ENCODE measurements around the gene C16orf78.

The C16orf78 gene, protein sequence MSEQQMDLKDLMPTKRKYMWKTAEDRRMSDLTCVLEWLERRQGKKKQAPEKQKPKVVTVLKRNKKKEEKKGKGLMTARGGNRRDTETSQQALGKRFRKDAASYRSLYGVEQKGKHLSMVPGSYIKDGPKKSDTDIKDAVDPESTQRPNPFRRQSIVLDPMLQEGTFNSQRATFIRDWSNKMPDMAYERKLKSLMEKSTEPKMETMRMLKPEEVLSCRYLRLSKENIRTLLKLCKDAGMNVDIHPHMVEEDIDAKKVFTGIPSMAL

DNA sequence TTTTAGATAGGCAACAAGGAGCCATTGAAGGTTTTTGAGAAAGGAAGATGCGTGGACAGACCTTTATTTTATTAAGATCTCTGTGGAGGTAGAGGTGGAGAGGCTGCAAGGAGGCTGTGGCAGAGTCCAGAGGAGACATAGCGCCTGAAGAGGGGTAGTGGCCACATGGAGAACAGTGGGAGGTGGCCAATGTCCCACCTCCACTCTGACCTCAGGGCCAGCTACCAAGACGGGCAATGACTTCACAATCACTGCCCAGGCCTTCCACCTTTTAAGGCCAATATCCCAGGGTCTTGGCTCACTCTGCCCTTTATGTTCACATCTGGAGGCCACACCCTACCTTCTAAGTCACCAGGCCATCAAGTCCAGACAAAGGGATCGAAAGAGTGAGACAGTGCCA lies at the start of gene C16orf78:
TSS of gene C16orf78 (plus strand) at position 301 of the 400 bp plus-strand sequence. CDS start 136 bp downstream, outside the sequence.
- H3K9me3 ChIP-seq (ENCODE audit: control insufficient read depth, insufficient read depth, low read length) = no peaks in the 10 kb centered on the region
- H3K9ac ChIP-seq (ENCODE audit: low read depth, low read length) = no peak within 1 kb of the TSS
- H3K4me1 ChIP-seq (ENCODE audit: control insufficient read depth, insufficient read depth, low read length) = peaks cover 9% of the 10 kb centered on the region
- H3K4me3 ChIP-seq (ENCODE audit: low read depth, low read length) = no peak within 1 kb of the TSS
- peaks cover 12% of the 10 kb centered on the region for H3K27me3 ChIP-seq (ENCODE audit: control insufficient read depth, insufficient read depth, low read length)
- no peaks in the 10 kb centered on the region for H3K36me3 ChIP-seq (ENCODE audit: control insufficient read depth, insufficient read depth, low read length)

DNA sequence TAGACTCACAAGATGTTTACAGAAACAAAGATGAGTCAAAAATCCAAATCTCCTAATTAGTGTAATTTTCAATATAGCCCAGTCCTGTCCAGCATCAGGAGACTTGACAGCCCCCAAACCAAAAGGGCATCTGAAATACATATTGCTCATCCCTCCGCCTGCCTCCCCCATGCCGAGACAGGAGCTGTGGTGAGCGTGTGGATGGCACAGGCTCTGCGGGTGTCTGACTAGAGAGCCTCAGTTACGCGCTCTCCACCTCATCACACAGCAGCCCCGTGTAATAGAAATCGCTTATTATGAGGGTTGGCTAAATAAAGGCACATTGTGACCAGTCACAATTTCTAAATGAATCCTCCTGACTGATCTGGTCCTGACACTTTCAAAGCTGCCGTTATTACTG lies 48.9 kb upstream of the C16orf78 start:
- Histone ChIP-seq H3K9ac (ENCODE audit: low read depth, low read length) (no peak overlapping the region), H3K4me3 (ENCODE audit: low read depth, low read length) (no peak overlapping the region), H3K4me1 (ENCODE audit: control insufficient read depth, insufficient read depth, low read length) (no peaks in the 10 kb centered on the region), H3K9me3 (ENCODE audit: control insufficient read depth, insufficient read depth, low read length) (no peaks in the 10 kb centered on the region), H3K27me3 (ENCODE audit: control insufficient read depth, insufficient read depth, low read length) (no peaks in the 10 kb centered on the region), H3K36me3 (ENCODE audit: control insufficient read depth, insufficient read depth, low read length) (no peaks in the 10 kb centered on the region)

DNA sequence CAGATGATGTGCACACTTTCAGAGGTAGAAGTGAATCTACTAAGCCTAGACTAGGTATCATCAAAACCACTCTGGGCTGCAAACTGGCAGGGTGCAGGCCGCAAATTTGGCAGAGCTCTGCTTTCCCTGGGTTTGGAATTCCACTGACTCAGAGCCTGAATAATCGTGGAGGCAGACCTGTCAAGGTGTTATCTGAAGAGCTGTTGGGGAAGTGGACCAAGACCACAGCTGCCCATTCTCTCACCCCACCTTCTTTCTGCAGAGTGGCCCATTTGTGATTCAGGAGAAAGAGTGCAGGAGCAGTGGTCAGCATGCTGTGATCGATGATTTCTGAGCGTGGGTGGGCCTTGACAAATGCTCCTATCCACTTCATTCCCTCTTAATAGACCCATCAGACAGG lies 46.1 kb upstream of the C16orf78 start:
- Histone ChIP-seq H3K9ac (ENCODE audit: low read depth, low read length) (no peak overlapping the region), H3K27me3 (ENCODE audit: control insufficient read depth, insufficient read depth, low read length) (no peaks in the 10 kb centered on the region), H3K9me3 (ENCODE audit: control insufficient read depth, insufficient read depth, low read length) (no peaks in the 10 kb centered on the region), H3K4me1 (ENCODE audit: control insufficient read depth, insufficient read depth, low read length) (no peaks in the 10 kb centered on the region), H3K36me3 (ENCODE audit: control insufficient read depth, insufficient read depth, low read length) (no peaks in the 10 kb centered on the region), H3K4me3 (ENCODE audit: low read depth, low read length) (no peak overlapping the region)

DNA sequence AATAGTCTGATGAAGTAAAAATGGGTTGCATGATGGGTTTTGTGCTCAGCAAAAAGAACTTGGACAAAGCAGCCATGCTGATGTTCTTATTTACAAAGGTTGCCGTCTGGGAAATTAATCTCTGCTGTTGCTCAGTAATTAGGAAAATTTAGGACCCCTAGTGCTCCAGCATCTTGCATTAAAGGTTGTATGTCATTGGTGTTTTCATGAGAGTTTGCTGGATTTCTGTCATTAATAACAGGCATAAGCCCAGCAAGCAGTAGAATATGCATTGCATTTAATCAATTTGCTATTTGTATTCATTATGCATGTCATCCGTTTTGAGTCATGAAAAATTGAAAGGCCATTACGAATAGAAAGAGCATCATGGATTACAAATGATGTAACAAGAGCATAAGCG lies 45.3 kb upstream of the C16orf78 start:
- Histone ChIP-seq H3K36me3 (ENCODE audit: control insufficient read depth, insufficient read depth, low read length) (no peaks in the 10 kb centered on the region), H3K9me3 (ENCODE audit: control insufficient read depth, insufficient read depth, low read length) (no peaks in the 10 kb centered on the region), H3K27me3 (ENCODE audit: control insufficient read depth, insufficient read depth, low read length) (no peaks in the 10 kb centered on the region), H3K9ac (ENCODE audit: low read depth, low read length) (no peak overlapping the region), H3K4me1 (ENCODE audit: control insufficient read depth, insufficient read depth, low read length) (peaks cover 3% of the 10 kb centered on the region), H3K4me3 (ENCODE audit: low read depth, low read length) (no peak overlapping the region)

DNA sequence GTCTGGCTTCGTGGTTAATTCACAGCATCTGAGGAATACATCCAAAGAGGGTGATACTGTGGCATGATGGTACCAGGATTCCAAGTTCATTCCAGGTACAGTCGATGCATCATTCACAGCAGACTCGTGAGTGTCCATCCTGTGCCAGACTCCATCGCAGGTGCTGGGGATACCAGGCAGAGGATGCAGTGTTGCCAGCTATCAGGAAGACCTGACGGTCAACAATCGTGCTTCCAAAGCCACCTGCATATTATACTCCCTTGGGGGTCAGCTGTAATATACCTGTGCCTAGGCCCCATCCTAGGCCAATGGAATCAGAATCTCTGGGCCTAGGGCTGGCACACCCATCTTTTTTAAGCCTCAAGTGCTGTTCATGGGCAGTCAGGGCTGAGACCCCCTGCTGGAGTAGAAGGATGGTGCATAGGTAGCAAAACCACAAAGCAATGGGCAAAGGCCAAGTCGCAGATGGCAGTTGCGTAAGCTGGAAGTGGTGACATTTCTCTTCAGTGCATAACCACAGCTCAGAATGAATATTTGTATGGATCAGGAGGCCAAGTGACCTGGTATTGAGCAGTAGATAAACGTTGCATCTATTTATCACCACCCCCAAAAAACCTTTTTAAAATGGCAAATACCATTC lies 42.9 kb upstream of the C16orf78 start:
- no peaks in the 10 kb centered on the region for H3K36me3 ChIP-seq (ENCODE audit: control insufficient read depth, insufficient read depth, low read length)
- H3K9me3 ChIP-seq (ENCODE audit: control insufficient read depth, insufficient read depth, low read length) = no peaks in the 10 kb centered on the region
- H3K4me3 ChIP-seq (ENCODE audit: low read depth, low read length) = no peak overlapping the region
- no peak overlapping the region for H3K9ac ChIP-seq (ENCODE audit: low read depth, low read length)
- peaks cover 3% of the 10 kb centered on the region for H3K4me1 ChIP-seq (ENCODE audit: control insufficient read depth, insufficient read depth, low read length)
- H3K27me3 ChIP-seq (ENCODE audit: control insufficient read depth, insufficient read depth, low read length) = no peaks in the 10 kb centered on the region

DNA sequence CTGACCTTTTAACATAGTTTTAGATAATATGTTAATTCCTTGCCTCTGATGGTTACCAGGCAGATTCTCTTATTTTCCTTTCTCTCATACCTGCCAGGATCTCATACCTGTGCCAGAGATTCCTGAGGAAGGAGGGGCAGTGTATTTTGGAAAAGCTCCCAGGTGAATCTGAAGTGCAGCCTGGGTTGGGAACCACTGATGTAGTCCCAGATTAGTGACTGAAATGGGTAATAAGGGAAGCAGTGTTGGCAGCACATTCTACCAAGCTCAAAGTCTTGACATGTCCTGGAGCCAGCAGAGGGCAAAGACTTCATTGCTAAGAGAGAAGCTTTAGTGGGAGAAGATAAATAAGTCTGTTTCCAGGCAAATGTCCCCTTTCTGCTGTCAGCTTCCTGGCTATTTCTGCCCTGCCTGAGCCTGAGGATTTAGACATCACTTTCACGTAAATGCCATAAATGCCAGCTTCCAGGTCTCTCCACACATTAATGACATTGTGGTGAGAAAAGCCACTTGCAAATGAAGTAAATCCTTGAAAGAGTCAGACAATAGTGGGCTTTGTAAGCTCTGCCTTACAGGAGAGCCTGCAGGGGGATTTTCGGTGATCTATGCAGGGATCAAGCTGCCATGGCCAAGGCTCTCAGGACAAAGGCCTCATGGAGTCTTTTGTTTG lies 40.9 kb upstream of the C16orf78 start:
- Histone ChIP-seq H3K36me3 (ENCODE audit: control insufficient read depth, insufficient read depth, low read length) (no peaks in the 10 kb centered on the region), H3K4me3 (ENCODE audit: low read depth, low read length) (no peak overlapping the region), H3K9me3 (ENCODE audit: control insufficient read depth, insufficient read depth, low read length) (no peaks in the 10 kb centered on the region), H3K9ac (ENCODE audit: low read depth, low read length) (no peak overlapping the region), H3K4me1 (ENCODE audit: control insufficient read depth, insufficient read depth, low read length) (peaks cover 3% of the 10 kb centered on the region), H3K27me3 (ENCODE audit: control insufficient read depth, insufficient read depth, low read length) (no peaks in the 10 kb centered on the region)

DNA sequence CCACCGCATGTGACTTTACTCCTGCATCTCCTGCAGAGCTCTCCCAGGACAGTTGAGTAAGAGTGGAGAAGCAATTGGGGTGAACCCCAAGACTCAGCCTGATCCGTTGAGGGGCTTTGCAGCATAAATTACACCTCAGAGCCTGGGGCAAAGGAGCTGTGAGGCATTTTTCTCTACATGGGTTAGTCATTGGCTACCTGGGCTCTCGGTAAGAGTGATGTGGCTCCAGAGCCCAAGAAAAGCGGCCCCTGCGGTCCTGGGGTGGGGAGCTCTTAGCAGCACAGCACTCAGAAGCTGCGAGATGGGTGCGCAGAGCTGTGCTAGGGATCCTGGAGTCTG lies 40.4 kb upstream of the C16orf78 start:
- Histone ChIP-seq H3K27me3 (ENCODE audit: control insufficient read depth, insufficient read depth, low read length) (no peaks in the 10 kb centered on the region), H3K9ac (ENCODE audit: low read depth, low read length) (no peak overlapping the region)

DNA sequence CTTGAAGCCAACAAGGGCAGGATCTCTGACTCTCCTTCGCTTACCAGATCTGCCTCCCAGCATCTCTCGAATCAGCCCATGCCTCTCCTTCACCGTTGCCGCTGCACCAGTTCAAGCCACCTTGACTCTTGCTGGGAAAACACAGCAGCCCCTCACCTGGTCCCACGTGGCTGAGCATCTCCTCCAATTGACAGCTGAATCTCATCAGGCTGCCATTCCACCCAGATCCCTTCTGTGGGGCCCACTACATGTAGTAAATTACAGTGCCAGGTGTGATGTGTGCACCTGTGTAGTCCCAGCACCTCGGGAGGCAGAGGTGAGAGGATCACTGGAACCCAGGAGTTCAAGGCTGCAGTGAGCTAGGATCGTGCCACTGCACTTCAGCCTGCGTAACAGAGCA lies 37.8 kb upstream of the C16orf78 start:
- H3K9me3 ChIP-seq (ENCODE audit: control insufficient read depth, insufficient read depth, low read length) = no peaks in the 10 kb centered on the region
- H3K36me3 ChIP-seq (ENCODE audit: control insufficient read depth, insufficient read depth, low read length) = no peaks in the 10 kb centered on the region
- no peak overlapping the region for H3K4me3 ChIP-seq (ENCODE audit: low read depth, low read length)
- no peaks in the 10 kb centered on the region for H3K27me3 ChIP-seq (ENCODE audit: control insufficient read depth, insufficient read depth, low read length)
- no peak overlapping the region for H3K9ac ChIP-seq (ENCODE audit: low read depth, low read length)
- H3K4me1 ChIP-seq (ENCODE audit: control insufficient read depth, insufficient read depth, low read length) = peaks cover 3% of the 10 kb centered on the region

More for the DNA sequence above, 40.4 kb upstream of the C16orf78 start:
- Histone ChIP-seq H3K9me3 (ENCODE audit: control insufficient read depth, insufficient read depth, low read length) (no peaks in the 10 kb centered on the region), H3K36me3 (ENCODE audit: control insufficient read depth, insufficient read depth, low read length) (no peaks in the 10 kb centered on the region), H3K4me3 (ENCODE audit: low read depth, low read length) (no peak overlapping the region), H3K4me1 (ENCODE audit: control insufficient read depth, insufficient read depth, low read length) (peaks cover 3% of the 10 kb centered on the region)

DNA sequence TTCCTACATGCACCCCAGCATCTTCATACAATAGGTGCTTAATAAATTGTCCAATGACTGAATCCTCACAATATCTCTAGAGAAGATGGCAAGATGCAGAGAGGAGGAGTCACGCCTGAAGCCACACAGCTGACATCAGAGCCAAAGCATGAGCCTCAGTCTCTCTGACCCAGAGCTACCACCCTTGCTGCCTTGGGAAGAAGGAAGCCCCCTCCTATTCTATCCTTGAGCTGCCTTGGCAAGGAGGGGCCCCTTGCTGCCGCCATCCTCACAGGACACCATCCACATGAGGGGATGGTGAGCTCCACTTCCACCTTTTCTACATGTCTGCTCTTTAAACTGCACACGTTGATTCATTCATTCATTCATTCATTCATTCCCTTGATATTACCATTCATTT lies 37.0 kb upstream of the C16orf78 start:
- peaks cover 3% of the 10 kb centered on the region for H3K4me1 ChIP-seq (ENCODE audit: control insufficient read depth, insufficient read depth, low read length)
- H3K4me3 ChIP-seq (ENCODE audit: low read depth, low read length) = no peak overlapping the region
- H3K9me3 ChIP-seq (ENCODE audit: control insufficient read depth, insufficient read depth, low read length) = no peaks in the 10 kb centered on the region
- H3K27me3 ChIP-seq (ENCODE audit: control insufficient read depth, insufficient read depth, low read length) = no peaks in the 10 kb centered on the region
- no peak overlapping the region for H3K9ac ChIP-seq (ENCODE audit: low read depth, low read length)
- no peaks in the 10 kb centered on the region for H3K36me3 ChIP-seq (ENCODE audit: control insufficient read depth, insufficient read depth, low read length)

DNA sequence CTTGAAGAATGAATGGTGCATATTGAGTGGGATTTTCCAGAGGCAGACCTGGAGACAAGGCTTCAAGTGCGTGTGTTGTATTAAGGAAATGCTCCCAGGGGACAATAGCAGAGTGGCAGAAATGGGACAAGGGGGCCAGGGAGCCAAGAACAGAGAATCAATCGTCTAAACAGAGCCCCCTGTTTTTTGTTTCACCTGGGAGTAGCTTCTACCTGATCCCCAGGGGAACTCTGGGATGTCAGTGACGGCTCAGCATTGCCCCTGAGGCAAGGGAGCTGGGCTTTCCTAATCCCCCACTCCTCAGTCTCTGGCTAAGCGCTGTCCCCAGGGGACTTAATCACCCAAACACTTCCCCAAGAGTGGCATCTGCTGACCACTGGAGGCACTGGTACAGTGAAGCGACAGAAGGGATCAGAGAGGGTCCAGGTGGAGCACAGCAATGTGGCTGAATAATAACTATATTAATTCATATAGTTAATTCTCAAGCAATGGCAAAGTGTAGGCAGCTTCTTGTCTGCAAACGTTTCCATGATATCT lies 35.7 kb upstream of the C16orf78 start:
- H3K9me3 ChIP-seq (ENCODE audit: control insufficient read depth, insufficient read depth, low read length) = no peaks in the 10 kb centered on the region
- no peaks in the 10 kb centered on the region for H3K4me1 ChIP-seq (ENCODE audit: control insufficient read depth, insufficient read depth, low read length)
- H3K9ac ChIP-seq (ENCODE audit: low read depth, low read length) = no peak overlapping the region
- no peaks in the 10 kb centered on the region for H3K36me3 ChIP-seq (ENCODE audit: control insufficient read depth, insufficient read depth, low read length)
- H3K27me3 ChIP-seq (ENCODE audit: control insufficient read depth, insufficient read depth, low read length) = no peaks in the 10 kb centered on the region
- no peak overlapping the region for H3K4me3 ChIP-seq (ENCODE audit: low read depth, low read length)

DNA sequence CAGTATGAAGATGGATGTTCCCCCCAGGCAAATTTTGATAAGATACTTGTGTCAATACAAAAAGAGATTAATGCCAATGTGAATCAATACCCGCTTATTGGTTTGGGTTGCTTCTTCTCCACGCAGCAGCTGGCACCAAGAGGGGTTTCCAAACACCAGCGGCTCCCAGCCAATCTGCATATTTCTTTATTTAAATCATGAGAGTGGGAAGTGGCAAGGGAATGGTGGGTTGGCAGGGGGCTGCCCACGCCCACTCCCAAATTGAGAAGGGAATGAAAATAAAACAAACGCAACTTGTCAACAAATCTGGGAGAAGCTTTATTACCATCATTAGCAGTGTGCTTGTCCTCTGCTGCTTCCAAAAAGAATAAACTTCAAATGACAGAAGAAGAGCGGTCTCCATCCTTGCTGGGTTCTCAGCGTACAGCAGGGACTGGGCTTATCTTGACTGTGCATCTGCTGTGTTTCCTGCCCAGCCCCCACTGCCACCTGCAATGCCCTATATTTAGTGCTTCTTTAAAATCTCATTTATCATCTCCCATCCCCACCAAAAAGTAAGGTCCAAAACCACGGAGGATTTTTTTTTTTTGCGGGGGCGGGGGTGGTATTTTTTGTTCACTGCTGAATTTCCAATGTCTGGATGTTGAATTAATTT lies 34.9 kb upstream of the C16orf78 start:
- H3K27me3 ChIP-seq (ENCODE audit: control insufficient read depth, insufficient read depth, low read length) = no peaks in the 10 kb centered on the region
- H3K9ac ChIP-seq (ENCODE audit: low read depth, low read length) = no peak overlapping the region
- H3K4me1 ChIP-seq (ENCODE audit: control insufficient read depth, insufficient read depth, low read length) = no peaks in the 10 kb centered on the region
- H3K4me3 ChIP-seq (ENCODE audit: low read depth, low read length) = no peak overlapping the region
- no peaks in the 10 kb centered on the region for H3K9me3 ChIP-seq (ENCODE audit: control insufficient read depth, insufficient read depth, low read length)
- H3K36me3 ChIP-seq (ENCODE audit: control insufficient read depth, insufficient read depth, low read length) = no peaks in the 10 kb centered on the region

All from iPS-15b (cell line).